Measurements from ENCODE around the gene SLC5A6.
A peak's percentile ranks its signal among the peaks of the same experiment; 100 is the strongest.

The SLC5A6 gene

DNA sequence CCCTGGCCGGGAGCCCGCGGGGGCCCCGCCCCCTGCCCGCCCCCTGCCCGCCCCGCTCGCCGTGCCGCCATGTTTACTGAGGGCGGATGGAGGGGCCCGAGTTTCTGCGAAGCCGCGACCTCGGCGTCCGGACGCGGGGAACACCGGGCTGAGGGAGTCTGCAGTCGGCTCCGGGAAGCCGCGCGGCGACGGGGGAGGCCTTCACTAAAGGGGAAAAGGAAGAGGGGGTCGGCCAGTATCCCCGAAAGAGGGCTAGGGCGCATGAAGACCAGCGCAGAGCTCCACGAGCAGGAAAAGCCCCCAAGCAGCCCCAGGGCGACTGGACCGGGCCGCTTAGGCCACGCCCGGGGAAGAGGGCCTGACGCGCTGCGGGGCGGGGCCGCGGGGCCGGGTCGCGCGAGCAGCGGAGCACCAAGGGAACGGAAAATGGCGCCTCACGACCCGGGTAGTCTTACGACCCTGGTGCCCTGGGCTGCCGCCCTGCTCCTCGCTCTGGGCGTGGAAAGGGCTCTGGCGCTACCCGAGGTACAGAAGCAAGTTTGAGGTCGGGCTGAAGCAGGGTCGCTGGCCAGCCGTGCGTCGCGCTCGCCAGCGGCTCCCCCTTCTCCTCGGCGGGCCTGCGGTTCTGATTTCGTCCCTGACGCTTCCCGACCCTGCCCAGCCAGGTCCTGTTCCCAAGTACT is at the start of gene SLC5A6, which contains the start of gene ATRAID:
SLC5A6 (minus strand) TSS at position 326 of the 683 bp plus-strand sequence. CDS start 4,618 bp downstream, outside the sequence.
ATRAID (plus strand) TSS at position 99 of the 683 bp plus-strand sequence; CDS start at position 427, 328 bp downstream.
- DNase-seq (ENCODE audit: low read depth in 2 of 2), result peak; percentile 74 to 79

DNA sequence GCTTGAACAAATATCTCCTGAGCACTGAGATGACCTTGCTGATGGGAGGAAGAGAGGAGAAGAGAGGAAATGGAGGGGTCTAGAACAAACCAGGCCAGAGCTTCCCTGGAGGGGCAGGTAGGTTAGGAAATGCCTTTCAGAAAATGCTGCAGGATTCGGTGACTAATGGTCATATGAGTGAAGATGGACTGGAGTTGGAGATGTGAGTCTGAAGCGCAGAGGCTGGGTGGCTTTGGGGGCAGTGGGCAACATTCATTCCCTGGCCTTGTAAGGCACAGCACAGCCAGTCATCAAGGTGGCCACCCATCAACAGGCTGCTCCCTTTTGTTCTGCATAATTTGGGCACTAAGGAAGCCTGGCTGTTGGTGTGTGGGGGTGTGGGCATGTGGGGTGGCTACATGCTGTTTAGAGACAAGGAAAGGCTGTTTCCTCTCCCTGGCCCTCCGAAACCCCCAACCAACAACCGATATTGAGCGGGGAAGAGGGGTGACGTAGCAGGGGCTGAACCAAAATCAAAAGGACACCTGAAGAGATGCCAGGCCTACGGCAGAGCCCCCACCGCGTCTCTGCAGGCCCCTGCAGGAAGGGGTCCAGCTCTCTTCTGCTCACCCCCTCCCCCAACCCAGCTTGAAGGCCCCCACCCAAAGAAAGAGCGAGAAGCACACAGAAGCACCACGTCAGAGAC is 49.3 kb upstream of the SLC5A6 start:
- no peak for DNase-seq (ENCODE audit: low read depth in 2 of 2)

DNA sequence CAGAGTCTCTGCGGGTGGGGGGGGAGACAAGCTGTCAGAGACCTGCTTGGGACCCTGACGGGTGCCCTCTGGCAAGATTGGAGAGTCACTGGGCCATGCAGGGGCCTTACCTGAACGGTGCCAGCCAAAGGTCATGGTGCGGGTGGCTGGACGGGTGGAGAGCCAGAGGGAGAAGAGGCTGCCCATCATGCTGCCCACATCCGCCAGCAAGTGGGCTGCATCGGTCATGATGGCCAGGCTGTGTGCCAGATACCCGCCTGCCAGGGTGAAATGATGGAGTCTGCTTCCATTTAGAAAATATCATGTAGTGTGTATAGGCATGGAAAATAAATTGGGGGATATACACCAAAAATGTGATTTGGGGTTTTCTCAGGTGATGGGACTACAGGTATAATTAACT is 46.0 kb upstream of the SLC5A6 start:
- DNase-seq (ENCODE audit: low read depth in 2 of 2), result no peak

DNA sequence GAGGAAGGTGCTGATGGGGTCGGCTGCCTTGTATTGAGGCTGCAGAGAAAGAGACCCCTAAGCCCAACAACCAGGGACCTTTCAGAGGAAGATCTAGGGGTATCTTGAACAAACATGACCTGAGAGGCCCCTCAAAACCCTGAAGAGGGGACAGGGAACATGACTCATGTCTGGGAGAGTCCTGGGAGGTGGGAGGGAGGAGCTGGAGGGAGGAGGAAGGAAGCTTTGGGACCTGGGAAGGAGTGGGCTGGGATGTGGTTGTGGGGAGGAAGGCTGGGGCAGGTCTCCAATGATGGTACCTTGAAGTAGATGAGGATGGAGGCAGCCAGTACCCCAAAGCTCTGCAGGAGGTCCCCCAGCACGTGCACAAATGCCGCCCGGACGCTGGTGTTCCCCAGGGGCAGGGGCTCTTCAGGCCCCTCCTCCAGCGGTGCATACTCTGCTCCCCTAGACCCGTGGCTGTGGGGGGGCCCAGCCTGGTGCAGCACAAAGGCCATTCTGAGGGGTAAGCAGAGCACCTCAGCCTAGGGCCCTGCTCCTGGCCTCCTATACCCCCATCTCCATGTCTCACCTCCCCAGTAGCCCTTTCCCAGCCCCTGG is 44.9 kb upstream of the SLC5A6 start:
- DNase-seq (ENCODE audit: low read depth in 2 of 2), result no peak

GRCh38 chr2:27255660-27256059 is 43.6 kb upstream of the SLC5A6 start:
- DNase-seq (ENCODE audit: low read depth in 2 of 2), result no peak

DNA sequence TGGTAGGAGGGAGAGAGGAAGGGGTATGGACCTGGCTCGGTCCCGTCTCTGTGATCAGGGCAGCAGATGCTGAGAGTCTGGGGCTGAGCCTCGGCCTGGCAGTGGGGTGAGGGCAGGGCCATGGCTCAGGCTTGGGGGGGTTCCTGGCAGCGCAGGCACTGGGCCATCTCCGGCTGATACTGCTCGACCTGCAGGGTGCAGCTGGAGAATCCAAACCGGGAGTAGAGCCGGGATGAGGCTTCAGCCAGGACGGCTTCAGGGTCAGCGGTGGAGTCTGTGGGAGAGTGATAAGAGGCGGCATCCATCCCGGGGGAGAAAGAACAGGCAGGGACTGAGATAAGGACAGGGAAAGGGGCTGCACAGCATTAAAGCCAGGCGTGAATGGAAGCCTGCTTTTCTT is 43.1 kb upstream of the SLC5A6 start:
- DNase-seq (ENCODE audit: low read depth in 2 of 2), result no peak

- no peak for DNase-seq (ENCODE audit: low read depth in 2 of 2)
These were observed 39.7 kb upstream of the SLC5A6 start for GRCh38 chr2:27251766-27252165.

- no peak for DNase-seq (ENCODE audit: low read depth in 2 of 2)
These were observed 38.7 kb upstream of the SLC5A6 start for GRCh38 chr2:27250652-27251379.

- peak in 1 of 2 donors; percentile 5 for DNase-seq (ENCODE audit: low read depth in 2 of 2)
These were observed 38.0 kb upstream of the SLC5A6 start for GRCh38 chr2:27249891-27250651.

DNA sequence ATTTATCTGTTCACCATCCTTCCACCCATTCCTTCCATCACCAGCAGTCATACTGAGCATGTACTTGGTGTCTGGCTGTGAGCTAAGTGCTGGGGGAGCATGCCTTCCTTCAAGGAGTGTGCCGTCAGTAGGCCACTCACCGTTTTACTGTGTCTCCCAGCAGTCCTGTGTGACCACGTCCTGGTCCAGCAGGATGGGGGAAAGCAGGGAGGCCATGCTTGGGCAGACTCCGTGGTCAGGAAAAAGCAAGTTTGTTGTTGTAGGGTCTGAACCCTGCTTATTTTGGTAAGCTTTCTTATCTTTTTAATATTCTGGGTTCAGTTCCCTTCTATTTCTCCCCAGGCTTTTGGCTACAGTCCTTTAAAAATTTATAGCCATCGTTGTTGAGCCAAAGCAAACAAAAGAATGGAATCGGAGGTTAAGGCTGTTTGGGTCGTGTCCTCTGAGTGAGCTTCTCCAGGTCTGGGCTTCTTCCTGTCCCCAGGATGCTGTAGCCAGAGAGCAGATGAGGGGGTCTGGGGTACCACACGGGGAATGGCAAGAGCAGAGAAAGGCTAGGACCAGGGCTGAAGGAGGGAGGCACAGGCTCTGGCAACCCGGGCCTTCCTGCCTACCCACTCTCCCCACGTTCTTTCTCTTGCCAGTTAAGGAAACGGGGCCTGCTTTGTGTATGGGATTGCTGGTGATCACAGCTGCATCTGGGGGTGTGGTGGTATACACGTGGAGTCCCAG is 37.3 kb upstream of the SLC5A6 start:
- DNase-seq (ENCODE audit: low read depth in 2 of 2), result no peak

GRCh38 chr2:27247893-27248292 is 35.8 kb upstream of the SLC5A6 start:
- DNase-seq (ENCODE audit: low read depth in 2 of 2), result no peak

GRCh38 chr2:27245626-27246025 is 33.6 kb upstream of the SLC5A6 start:
- DNase-seq (ENCODE audit: low read depth in 2 of 2), result no peak

DNA sequence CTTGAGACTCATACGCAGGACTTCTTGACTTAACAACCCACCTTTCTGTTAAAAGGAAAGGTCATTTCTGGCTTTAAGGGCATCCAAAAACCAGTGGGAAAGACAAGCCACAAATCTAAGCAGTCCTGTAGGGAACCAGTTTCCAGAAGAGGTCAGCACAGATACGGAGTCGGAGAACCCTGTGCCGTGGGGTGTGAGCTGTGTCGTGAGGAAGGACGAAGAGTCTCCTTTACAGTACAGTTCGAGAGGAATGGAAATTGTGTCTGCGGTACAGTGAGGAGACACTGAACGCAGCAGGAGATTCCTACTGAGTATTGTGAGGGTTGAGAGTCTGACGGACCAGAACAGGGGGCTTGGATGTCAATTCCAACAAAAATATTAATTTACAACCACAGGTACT is 33.0 kb upstream of the SLC5A6 start:
- DNase-seq (ENCODE audit: low read depth in 2 of 2), result no peak

DNA sequence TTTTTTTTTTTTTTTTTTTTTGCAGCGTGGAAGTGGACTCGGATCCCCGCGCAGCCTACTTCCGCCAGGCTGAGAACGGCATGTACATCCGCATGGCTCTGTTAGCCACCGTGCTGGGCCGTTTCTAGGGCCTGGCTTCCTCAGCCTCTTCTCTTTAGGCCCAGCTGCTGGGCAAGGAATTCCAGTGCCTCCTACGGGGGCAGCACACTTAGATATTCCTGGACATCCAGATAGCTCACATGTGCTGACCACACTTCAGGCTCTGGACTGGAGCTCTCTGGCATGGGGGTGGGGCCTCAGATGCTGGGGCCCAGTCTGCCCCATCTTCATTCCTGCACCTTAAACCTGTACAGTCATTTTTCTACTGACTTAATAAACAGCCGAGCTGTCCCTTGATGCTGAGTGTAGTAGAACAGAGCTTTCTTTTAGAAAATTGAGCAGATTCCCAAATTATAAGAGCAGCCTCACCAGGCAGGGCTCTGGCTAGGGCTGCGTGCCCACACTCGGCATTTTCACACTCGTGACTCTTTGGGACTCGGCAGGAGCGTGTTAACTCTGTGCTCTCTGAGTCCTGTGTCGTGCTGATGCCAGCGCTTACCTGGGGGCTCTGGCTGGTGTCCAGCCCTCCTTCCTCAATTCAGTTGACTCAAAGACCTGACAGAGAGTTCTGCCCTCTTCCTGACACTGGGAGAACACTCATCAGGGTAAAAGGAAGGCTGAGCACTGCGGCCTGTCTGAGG is 31.5 kb upstream of the SLC5A6 start:
- no peak for DNase-seq (ENCODE audit: low read depth in 2 of 2)

- DNase-seq (ENCODE audit: low read depth in 2 of 2), result no peak
These were observed 30.5 kb upstream of the SLC5A6 start for GRCh38 chr2:27242614-27242951.

- no peak for DNase-seq (ENCODE audit: low read depth in 2 of 2)
These were observed 29.9 kb upstream of the SLC5A6 start for GRCh38 chr2:27241761-27242613.

GRCh38 chr2:27240406-27240805 is 28.3 kb upstream of the SLC5A6 start:
- DNase-seq (ENCODE audit: low read depth in 2 of 2), result no peak

- no peak for DNase-seq (ENCODE audit: low read depth in 2 of 2)
These were observed 26.9 kb upstream of the SLC5A6 start for GRCh38 chr2:27238976-27239375.

DNA sequence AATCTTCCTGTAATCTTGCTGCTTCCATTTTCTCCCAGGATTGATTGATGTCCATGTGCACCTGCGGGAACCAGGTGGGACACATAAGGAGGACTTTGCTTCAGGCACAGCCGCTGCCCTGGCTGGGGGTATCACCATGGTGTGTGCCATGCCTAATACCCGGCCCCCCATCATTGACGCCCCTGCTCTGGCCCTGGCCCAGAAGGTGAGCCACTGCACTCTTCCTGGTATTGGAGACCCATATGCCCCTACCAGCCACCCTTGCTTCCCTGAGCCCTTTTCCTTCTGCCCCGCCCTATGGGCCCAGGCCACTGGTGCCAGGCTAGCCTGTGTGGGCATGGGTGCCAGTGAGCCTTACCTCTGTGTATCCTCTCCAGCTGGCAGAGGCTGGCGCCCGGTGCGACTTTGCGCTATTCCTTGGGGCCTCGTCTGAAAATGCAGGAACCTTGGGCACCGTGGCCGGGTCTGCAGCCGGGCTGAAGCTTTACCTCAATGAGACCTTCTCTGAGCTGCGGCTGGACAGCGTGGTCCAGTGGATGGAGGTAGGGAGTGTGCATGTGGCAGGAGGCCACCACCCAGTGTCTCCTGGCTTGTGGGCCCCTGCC is 25.4 kb upstream of the SLC5A6 start:
- DNase-seq (ENCODE audit: low read depth in 2 of 2), result no peak
